ENCODE results near the gene MTX1. TPM values are rescaled to one million over a fixed set of nuclear protein-coding genes. Genes with fewer than 3 reads are reported as not detected.

The MTX1 gene
- polyA plus RNA-seq, 1 of the 3 experiments (the other 2 are of a cell fraction): 79.1 TPM

- H3K9me2 ChIP-seq: no peaks in the 10 kb centered on the region
- peak overlapping the region; percentile 70; the same call in 1 of the 2 replicates for H3K9ac ChIP-seq
- peak overlapping the region; percentile 13 to 69; a peak in 3 of 4 replicates for H3K27ac ChIP-seq (ENCODE audit: low read depth in 2 of 2, low read length in 1 of 2)
- peaks cover 0 to 4% of the 10 kb centered on the region in 2 experiments for H3K36me3 ChIP-seq (replicated peaks in 1 of 2; ENCODE audit: control insufficient read depth in 1 of 2, insufficient read depth in 2 of 2, low read length in 1 of 2)
- peaks cover 24% of the 10 kb centered on the region for H3F3A ChIP-seq (replicated peaks; ENCODE audit: insufficient read depth)
- H3K9me3 ChIP-seq: no peaks in the 10 kb centered on the region
- peak; percentile 82 for DNase-seq
- H3K79me2 ChIP-seq (ENCODE audit: insufficient read depth): peaks cover 28% of the 10 kb centered on the region
- no peaks in the 10 kb centered on the region for H3K27me3 ChIP-seq (ENCODE audit: insufficient read depth)
- H3K4me3 ChIP-seq (ENCODE audit: low read depth in 2 of 2, low read length in 1 of 2): peak overlapping the region; percentile 51 to 68
- POLR2A ChIA-PET: interaction anchor here (0.6 to 1.5 kb wide), 2 partner anchors 14 to 1067 kb away, joined by 4 read pairs; partner anchors contain the start of gene ENTREP3
- peaks cover 0 to 24% of the 10 kb centered on the region in 2 experiments; a peak in 3 of 4 replicates for H3K4me1 ChIP-seq (ENCODE audit: control insufficient read depth in 1 of 2, insufficient read depth in 2 of 2, low read depth in 1 of 2, low read length in 1 of 2)
- peak overlapping the region; percentile 79 for H3K4me2 ChIP-seq
- H2AFZ ChIP-seq (ENCODE audit: low read depth): peak overlapping the region; percentile 78
- WGBS (ENCODE audit: low lambda C conversion rate): 13% methylated on average over 4 of the region's 4 CpGs
- no peaks in the 10 kb centered on the region for H4K20me1 ChIP-seq (ENCODE audit: insufficient read depth)
- CTCF ChIA-PET: interaction anchor here (1.0 to 4.2 kb wide), 5 partner anchors 10 to 66 kb away, joined by 3 to 29 read pairs (median 3); partner anchors contain the start of gene THBS3
- TF ChIP-seq GABPA (IDR thresholded peaks at IDR 0.05; ENCODE audit: low read depth) (peak; percentile 68), TAF1 (IDR thresholded peaks at IDR 0.05; ENCODE audit: borderline replicate concordance, low read depth, low read length) (peak; percentile 52; the same call in 1 of the 2 replicates), ELF1 (IDR thresholded peaks at IDR 0.05) (peak; percentile 99), NRF1 (IDR thresholded peaks at IDR 0.05; ENCODE audit: low read depth, low read length) (no peak), MEF2A (IDR thresholded peaks at IDR 0.05; ENCODE audit: borderline replicate concordance, low read depth) (no peak), JUND (IDR thresholded peaks at IDR 0.05) (no peak), NFIC (IDR thresholded peaks at IDR 0.05; ENCODE audit: borderline replicate concordance) (no peak), POLR2AphosphoS5 (IDR thresholded peaks at IDR 0.05; ENCODE audit: low read depth, low read length) (peak; percentile 66; the same call in 1 of the 2 replicates), RCOR1 (IDR thresholded peaks at IDR 0.05; ENCODE audit: low read length) (peak; percentile 61; the same call in 1 of the 2 replicates), FOXJ3 (CRISPR knock-in tag; IDR thresholded peaks at IDR 0.05) (no peak), SMC3 (IDR thresholded peaks at IDR 0.05; ENCODE audit: low read depth, low read length) (no peak), EP300 (IDR thresholded peaks at IDR 0.05; ENCODE audit: borderline replicate concordance in 1 of 2, low read depth in 1 of 2, low read length in 1 of 2) (peak in 1 of 2 experiments; percentile 20; a peak in 1 of 4 replicates), CHD2 (IDR thresholded peaks at IDR 0.05; ENCODE audit: low read length, partially characterized antibody) (peak; percentile 84), FOSL2 (IDR thresholded peaks at IDR 0.05; ENCODE audit: borderline replicate concordance, low read depth) (no peak), RXRA (IDR thresholded peaks at IDR 0.05; ENCODE audit: borderline replicate concordance, low read depth) (no peak), SIN3A (IDR thresholded peaks at IDR 0.05; ENCODE audit: borderline replicate concordance, low read depth, low read length) (peak; percentile 95), USF1 (IDR thresholded peaks at IDR 0.05; ENCODE audit: borderline replicate concordance, low read depth) (peak; percentile 100), TCF12 (IDR thresholded peaks at IDR 0.05) (peak; percentile 81), RFX5 (IDR thresholded peaks at IDR 0.05; ENCODE audit: low read length) (no peak), YY1 (IDR thresholded peaks at IDR 0.05; ENCODE audit: low read depth) (peak; percentile 98), FOXM1 (IDR thresholded peaks at IDR 0.05; ENCODE audit: low read depth) (no peak), USF2 (IDR thresholded peaks at IDR 0.05; ENCODE audit: borderline replicate concordance, low read depth, low read length) (peak; percentile 98), MXI1 (IDR thresholded peaks at IDR 0.05; ENCODE audit: low read depth, low read length) (peak; percentile 73; the same call in 1 of the 2 replicates)
- TF ChIP-seq, protein P1, sequence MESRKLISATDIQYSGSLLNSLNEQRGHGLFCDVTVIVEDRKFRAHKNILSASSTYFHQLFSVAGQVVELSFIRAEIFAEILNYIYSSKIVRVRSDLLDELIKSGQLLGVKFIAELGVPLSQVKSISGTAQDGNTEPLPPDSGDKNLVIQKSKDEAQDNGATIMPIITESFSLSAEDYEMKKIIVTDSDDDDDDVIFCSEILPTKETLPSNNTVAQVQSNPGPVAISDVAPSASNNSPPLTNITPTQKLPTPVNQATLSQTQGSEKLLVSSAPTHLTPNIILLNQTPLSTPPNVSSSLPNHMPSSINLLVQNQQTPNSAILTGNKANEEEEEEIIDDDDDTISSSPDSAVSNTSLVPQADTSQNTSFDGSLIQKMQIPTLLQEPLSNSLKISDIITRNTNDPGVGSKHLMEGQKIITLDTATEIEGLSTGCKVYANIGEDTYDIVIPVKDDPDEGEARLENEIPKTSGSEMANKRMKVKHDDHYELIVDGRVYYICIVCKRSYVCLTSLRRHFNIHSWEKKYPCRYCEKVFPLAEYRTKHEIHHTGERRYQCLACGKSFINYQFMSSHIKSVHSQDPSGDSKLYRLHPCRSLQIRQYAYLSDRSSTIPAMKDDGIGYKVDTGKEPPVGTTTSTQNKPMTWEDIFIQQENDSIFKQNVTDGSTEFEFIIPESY (IDR thresholded peaks at IDR 0.05; ENCODE audit: borderline replicate concordance, low read depth): peak; percentile 62; the same call in 1 of the 2 replicates
- TF ChIP-seq, protein P2, sequence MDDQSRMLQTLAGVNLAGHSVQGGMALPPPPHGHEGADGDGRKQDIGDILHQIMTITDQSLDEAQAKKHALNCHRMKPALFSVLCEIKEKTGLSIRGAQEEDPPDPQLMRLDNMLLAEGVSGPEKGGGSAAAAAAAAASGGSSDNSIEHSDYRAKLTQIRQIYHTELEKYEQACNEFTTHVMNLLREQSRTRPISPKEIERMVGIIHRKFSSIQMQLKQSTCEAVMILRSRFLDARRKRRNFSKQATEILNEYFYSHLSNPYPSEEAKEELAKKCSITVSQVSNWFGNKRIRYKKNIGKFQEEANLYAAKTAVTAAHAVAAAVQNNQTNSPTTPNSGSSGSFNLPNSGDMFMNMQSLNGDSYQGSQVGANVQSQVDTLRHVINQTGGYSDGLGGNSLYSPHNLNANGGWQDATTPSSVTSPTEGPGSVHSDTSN (IDR thresholded peaks at IDR 0.05): no peak; the same call in 1 of the 2 replicates
- TF ChIP-seq, protein P3, sequence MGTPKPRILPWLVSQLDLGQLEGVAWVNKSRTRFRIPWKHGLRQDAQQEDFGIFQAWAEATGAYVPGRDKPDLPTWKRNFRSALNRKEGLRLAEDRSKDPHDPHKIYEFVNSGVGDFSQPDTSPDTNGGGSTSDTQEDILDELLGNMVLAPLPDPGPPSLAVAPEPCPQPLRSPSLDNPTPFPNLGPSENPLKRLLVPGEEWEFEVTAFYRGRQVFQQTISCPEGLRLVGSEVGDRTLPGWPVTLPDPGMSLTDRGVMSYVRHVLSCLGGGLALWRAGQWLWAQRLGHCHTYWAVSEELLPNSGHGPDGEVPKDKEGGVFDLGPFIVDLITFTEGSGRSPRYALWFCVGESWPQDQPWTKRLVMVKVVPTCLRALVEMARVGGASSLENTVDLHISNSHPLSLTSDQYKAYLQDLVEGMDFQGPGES (IDR thresholded peaks at IDR 0.05; ENCODE audit: low read depth, low read length): no peak
- TF ChIP-seq, protein P4, sequence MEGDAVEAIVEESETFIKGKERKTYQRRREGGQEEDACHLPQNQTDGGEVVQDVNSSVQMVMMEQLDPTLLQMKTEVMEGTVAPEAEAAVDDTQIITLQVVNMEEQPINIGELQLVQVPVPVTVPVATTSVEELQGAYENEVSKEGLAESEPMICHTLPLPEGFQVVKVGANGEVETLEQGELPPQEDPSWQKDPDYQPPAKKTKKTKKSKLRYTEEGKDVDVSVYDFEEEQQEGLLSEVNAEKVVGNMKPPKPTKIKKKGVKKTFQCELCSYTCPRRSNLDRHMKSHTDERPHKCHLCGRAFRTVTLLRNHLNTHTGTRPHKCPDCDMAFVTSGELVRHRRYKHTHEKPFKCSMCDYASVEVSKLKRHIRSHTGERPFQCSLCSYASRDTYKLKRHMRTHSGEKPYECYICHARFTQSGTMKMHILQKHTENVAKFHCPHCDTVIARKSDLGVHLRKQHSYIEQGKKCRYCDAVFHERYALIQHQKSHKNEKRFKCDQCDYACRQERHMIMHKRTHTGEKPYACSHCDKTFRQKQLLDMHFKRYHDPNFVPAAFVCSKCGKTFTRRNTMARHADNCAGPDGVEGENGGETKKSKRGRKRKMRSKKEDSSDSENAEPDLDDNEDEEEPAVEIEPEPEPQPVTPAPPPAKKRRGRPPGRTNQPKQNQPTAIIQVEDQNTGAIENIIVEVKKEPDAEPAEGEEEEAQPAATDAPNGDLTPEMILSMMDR (IDR thresholded peaks at IDR 0.05): no peak
Measured at GRCh38 chr1:155241069-155241679, 32.7 kb downstream of the MTX1 start.

All from SK-N-SH (cell line).